H1 (cell line): ENCODE results near the gene RNF145. TPM values are rescaled to one million over a fixed set of nuclear protein-coding genes. Genes with fewer than 3 reads are reported as not detected.

ENCODE experiments used
- ASH2L ChIP-seq: fragments of 200-600, 300-600 bp; sonication (generic); IDR thresholded peaks from one replicate; pipeline ENCODE4 v1.7.1; 2017; ENCODE audit warnings: low read length
- HDAC6 ChIP-seq: IDR thresholded peaks from one replicate; pipeline ENCODE4 v1.7.1; 2012; ENCODE audit warnings: low read depth, mild to moderate bottlenecking, inconsistent platforms, low read length, moderate library complexity
- NRF1 ChIP-seq: IDR thresholded peaks from 2 replicates; pipeline ENCODE4 v1.6.1; 2011; ENCODE audit warnings: mild to moderate bottlenecking, low read depth, low read length, improper control_type of control experiment
- SAP30 ChIP-seq: fragments of 300-600 bp; sonication (generic); IDR thresholded peaks from 2 replicates; pipeline ENCODE4 v1.7.1; 2012; ENCODE audit warnings: low read length, moderate library complexity, mild to moderate bottlenecking, inconsistent platforms; ENCODE audit not compliant: insufficient read depth, insufficient replicate concordance
- polyA plus RNA-seq, 7 experiments: library from polyadenylated mRNA; depleted of rRNA in 3 of 7; stranded (reverse) in 5 of 7; unstranded in 2 of 7; fragments of >200 nt in 5 of 7; fragments of 200-250 nt in 2 of 7; gene quantifications; 1 replicate in 5 of 7; 2 replicates in 1 of 7; 4 replicates in 1 of 7; pipeline versions ENCODE4 v1.2.1 to v1.2.3, GENCODE V29; 2011 to 2013; ENCODE audit warnings: missing spikeins in 2 of 7, mixed read lengths in 2 of 7
- total RNA-seq: library from RNA; stranded (reverse); fragmentation: NEBNext Ultra II Directional; extraction: Animal tissue kit (Norgen Biotek cat#: 25700); gene quantifications from 2 replicates; pipeline ENCODE4 v1.2.1, GENCODE V29; 2021
- TF ChIP-seq, protein P1 (sequence below): IDR thresholded peaks from 2 replicates; pipeline ENCODE4 v1.6.1; 2011; ENCODE audit warnings: low read depth, mild to moderate bottlenecking, low read length; ENCODE audit not compliant: insufficient read depth

The RNF145 gene
- total and polyA plus RNA-seq, 2 of the 8 experiments (the other 6 are each of a cell fraction or from before 2014, with no cell fraction given), result 34.2 to 72.5 TPM

DNA sequence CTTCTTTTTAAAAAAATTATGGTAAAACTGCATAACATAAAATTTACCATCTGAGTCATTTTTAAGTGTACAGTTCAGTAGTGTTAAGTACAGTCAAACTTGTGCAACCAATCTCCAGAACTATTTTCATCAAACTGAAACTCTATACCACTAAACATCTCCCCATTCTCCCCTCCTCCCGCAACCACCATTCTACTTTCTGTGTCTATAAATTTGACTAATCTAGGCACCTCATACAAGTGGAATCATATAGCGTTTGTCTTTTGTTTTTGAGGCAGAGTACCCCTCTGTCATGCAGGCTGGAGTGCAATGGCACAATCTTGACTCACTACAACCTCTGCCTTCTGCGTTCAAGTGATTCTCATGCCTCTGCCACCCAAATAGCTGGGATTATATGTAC is 85.7 kb downstream of the RNF145 start (continued):
- no peak for TF ChIP-seq NRF1
- no peak for TF ChIP-seq ASH2L
- TF ChIP-seq, protein P1, sequence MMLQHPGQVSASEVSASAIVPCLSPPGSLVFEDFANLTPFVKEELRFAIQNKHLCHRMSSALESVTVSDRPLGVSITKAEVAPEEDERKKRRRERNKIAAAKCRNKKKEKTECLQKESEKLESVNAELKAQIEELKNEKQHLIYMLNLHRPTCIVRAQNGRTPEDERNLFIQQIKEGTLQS, result no peak
- no peak for TF ChIP-seq HDAC6
- no peak for TF ChIP-seq SAP30
- TF ChIP-seq, all 59 proteins: peak for 0
